Measurements from ENCODE around the gene TACC2.
"Not testable (repeated sequence)": the region's sequence is repeated elsewhere in the genome, so short reads cannot be mapped to it uniquely, and the experiment has no call there.

The TACC2 gene

GRCh38 chr10:121978511-121978910, 10.5 kb upstream of the TACC2 start:
- DNase-seq (ENCODE audit: low read depth in 2 of 2, low spot score in 1 of 2): no peak

GRCh38 chr10:121981346-121981745, 7.6 kb upstream of the TACC2 start:
- DNase-seq (ENCODE audit: low read depth in 2 of 2, low spot score in 1 of 2): no peak

GRCh38 chr10:121983852-121984251, 5.1 kb upstream of the TACC2 start:
- DNase-seq (ENCODE audit: low read depth in 2 of 2, low spot score in 1 of 2): no peak

GRCh38 chr10:121984463-121984862, 4.5 kb upstream of the TACC2 start:
- DNase-seq (ENCODE audit: low read depth in 2 of 2, low spot score in 1 of 2): no peak

- DNase-seq (ENCODE audit: low read depth in 2 of 2, low spot score in 1 of 2): no peak
These were observed 1.2 kb downstream of the TACC2 start for GRCh38 chr10:121990015-121990677.

GRCh38 chr10:121991727-121992126, 2.8 kb downstream of the TACC2 start:
- DNase-seq (ENCODE audit: low read depth in 2 of 2, low spot score in 1 of 2): not testable (repeated sequence)

- DNase-seq (ENCODE audit: low read depth in 2 of 2, low spot score in 1 of 2): no peak
These were observed 5.5 kb downstream of the TACC2 start for GRCh38 chr10:121994429-121994941.

GRCh38 chr10:121998462-121998861, 9.5 kb downstream of the TACC2 start:
- DNase-seq (ENCODE audit: low read depth in 2 of 2, low spot score in 1 of 2): no peak

GRCh38 chr10:121999301-121999700, 10.3 kb downstream of the TACC2 start:
- no peak for DNase-seq (ENCODE audit: low read depth in 2 of 2, low spot score in 1 of 2)

- DNase-seq (ENCODE audit: low read depth in 2 of 2, low spot score in 1 of 2): no peak
These were observed 12.7 kb downstream of the TACC2 start for GRCh38 chr10:122001698-122002097.

- DNase-seq (ENCODE audit: low read depth in 2 of 2, low spot score in 1 of 2): no peak
These were observed 18.5 kb downstream of the TACC2 start for GRCh38 chr10:122007415-122007814.

- no peak for DNase-seq (ENCODE audit: low read depth in 2 of 2, low spot score in 1 of 2)
These were observed 21.6 kb downstream of the TACC2 start for GRCh38 chr10:122010405-122011050.

- no peak for DNase-seq (ENCODE audit: low read depth in 2 of 2, low spot score in 1 of 2)
These were observed 23.8 kb downstream of the TACC2 start for GRCh38 chr10:122012731-122013130.

- no peak for DNase-seq (ENCODE audit: low read depth in 2 of 2, low spot score in 1 of 2)
These were observed 24.4 kb downstream of the TACC2 start for GRCh38 chr10:122013311-122013780.

- DNase-seq (ENCODE audit: low read depth in 2 of 2, low spot score in 1 of 2): no peak
These were observed 25.8 kb downstream of the TACC2 start for GRCh38 chr10:122014652-122015248.

- not testable (repeated sequence) for DNase-seq (ENCODE audit: low read depth in 2 of 2, low spot score in 1 of 2)
These were observed 29.0 kb downstream of the TACC2 start for GRCh38 chr10:122017926-122018325.

GRCh38 chr10:122018491-122018890, 29.5 kb downstream of the TACC2 start:
- no peak for DNase-seq (ENCODE audit: low read depth in 2 of 2, low spot score in 1 of 2)

- no peak for DNase-seq (ENCODE audit: low read depth in 2 of 2, low spot score in 1 of 2)
These were observed 30.0 kb downstream of the TACC2 start for GRCh38 chr10:122018951-122019413.

- DNase-seq (ENCODE audit: low read depth in 2 of 2, low spot score in 1 of 2): no peak
These were observed 30.5 kb downstream of the TACC2 start for GRCh38 chr10:122019414-122019975.

GRCh38 chr10:122020226-122020625, 31.3 kb downstream of the TACC2 start:
- no peak for DNase-seq (ENCODE audit: low read depth in 2 of 2, low spot score in 1 of 2)

- no peak for DNase-seq (ENCODE audit: low read depth in 2 of 2, low spot score in 1 of 2)
These were observed 32.4 kb downstream of the TACC2 start for GRCh38 chr10:122021379-122021778.

GRCh38 chr10:122021828-122022227, 32.9 kb downstream of the TACC2 start:
- no peak for DNase-seq (ENCODE audit: low read depth in 2 of 2, low spot score in 1 of 2)

All from stimulated activated CD8-positive, alpha-beta memory T cell treated with anti-CD3 and anti-CD28 coated beads, Interleukin-4, amount 100 ng/mL, for 4 hours (primary cell).